ENCODE results near the gene KIAA1191. TPM values are rescaled to one million over a fixed set of nuclear protein-coding genes. Genes with fewer than 3 reads are reported as not detected.
A peak's percentile ranks its signal among the peaks of the same experiment; 100 is the strongest.

KIAA1191 gene
- total RNA-seq, 3 donors from 2014 or later = 82.2 to 102 (median 90.7) TPM

DNA sequence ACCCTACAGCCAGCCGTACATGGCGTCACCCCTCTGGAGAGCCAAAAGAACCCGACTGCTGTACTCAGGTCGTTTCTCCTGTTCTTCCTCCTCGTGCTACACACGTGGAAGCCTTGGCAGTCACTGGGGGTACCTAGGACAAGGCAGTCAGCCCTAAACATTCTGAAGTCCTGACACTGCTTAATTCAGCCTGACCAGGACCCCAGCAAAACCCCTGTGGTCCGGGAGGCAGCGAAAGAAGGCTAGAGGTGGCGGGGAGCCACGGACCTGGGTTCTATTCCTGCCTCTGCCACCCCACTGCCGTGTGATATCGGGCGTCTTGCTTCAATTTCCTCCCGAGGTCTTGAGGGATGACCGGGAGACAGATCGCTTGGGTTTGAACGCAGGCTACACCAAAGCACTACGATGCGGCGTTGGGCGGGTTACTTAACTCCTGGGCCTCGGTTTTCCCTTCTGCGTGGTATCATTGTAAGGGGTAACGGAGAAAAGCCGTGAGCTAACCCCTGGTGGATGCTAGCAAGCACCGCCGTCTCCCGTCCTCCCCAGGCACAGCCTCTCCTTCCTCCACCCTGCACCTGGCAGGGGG, 3.3 kb upstream of the KIAA1191 start:
- no peaks in the 10 kb centered on the region for H3K9me3 ChIP-seq
- peak overlapping the region; percentile 36 to 81 for H3K27ac ChIP-seq
- H3K27me3 ChIP-seq = no peaks in the 10 kb centered on the region
- DNase-seq (ENCODE audit: low spot score in 2 of 2) = no peak
- no peaks in the 10 kb centered on the region for H3K36me3 ChIP-seq
- TF ChIP-seq POLR2A (IDR thresholded peaks at IDR 0.05) (no peak), POLR2AphosphoS5 (IDR thresholded peaks at IDR 0.05) (no peak)
- TF ChIP-seq, protein P1, sequence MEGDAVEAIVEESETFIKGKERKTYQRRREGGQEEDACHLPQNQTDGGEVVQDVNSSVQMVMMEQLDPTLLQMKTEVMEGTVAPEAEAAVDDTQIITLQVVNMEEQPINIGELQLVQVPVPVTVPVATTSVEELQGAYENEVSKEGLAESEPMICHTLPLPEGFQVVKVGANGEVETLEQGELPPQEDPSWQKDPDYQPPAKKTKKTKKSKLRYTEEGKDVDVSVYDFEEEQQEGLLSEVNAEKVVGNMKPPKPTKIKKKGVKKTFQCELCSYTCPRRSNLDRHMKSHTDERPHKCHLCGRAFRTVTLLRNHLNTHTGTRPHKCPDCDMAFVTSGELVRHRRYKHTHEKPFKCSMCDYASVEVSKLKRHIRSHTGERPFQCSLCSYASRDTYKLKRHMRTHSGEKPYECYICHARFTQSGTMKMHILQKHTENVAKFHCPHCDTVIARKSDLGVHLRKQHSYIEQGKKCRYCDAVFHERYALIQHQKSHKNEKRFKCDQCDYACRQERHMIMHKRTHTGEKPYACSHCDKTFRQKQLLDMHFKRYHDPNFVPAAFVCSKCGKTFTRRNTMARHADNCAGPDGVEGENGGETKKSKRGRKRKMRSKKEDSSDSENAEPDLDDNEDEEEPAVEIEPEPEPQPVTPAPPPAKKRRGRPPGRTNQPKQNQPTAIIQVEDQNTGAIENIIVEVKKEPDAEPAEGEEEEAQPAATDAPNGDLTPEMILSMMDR (IDR thresholded peaks at IDR 0.05) = no peak
- H3K4me1 ChIP-seq = no peaks in the 10 kb centered on the region
- H3K4me3 ChIP-seq = peak overlapping the region; percentile 63 to 99 (median 83)
- intact Hi-C loops (cut with DNase I; ENCODE audit: low total_unique reads) = no loop called here

DNA sequence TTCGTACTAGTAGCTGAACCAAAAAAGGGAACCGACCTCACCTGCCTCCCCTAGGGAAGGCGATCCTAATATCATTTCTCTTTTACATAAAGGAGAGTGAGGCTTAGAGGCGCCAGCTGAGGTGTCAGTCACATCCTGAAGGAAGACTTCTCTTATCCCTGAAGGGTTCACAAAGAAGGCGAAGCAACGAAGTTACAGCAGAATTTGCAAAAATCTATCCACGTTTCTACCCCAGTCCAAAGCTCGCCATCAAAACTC, 598 bp upstream of the KIAA1191 start:
- DNase-seq (ENCODE audit: low spot score in 2 of 2) = no peak
- intact Hi-C loops (cut with DNase I; ENCODE audit: low total_unique reads) = no loop called here
- no peak for TF ChIP-seq POLR2A (IDR thresholded peaks at IDR 0.05)
- TF ChIP-seq, protein P1 (IDR thresholded peaks at IDR 0.05) = no peak
- TF ChIP-seq POLR2AphosphoS5 (IDR thresholded peaks at IDR 0.05) = no peak

DNA sequence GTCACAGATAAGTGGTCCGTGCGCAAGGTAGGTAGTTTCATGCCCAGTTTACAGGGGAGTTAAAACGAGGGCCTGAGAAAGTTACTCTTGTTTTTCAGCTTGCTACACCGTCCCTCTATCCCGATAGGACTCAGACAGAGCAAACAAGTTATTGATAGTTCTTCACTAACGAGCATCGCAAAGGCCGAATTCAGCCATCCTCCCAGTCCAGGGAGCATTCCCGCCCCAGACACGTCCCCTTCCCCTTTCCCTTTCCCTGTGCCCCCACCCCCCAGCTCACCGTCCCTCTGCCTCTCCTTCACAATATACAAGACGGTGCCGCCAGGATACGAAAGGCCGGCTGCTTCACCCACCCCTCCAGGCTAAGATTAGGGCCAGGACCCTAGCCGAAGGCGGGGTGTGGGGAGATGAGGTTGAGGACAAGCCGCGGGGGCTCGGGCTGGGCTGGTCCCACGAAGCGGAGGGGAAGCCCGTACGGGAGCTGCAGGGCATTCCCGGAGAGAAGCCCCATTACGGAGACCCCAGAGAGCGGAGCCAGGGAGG, 599 bp downstream of the KIAA1191 start:
- Histone ChIP-seq H3K27ac (peak overlapping the region; percentile 78 to 79), H3K4me1 (no peaks in the 10 kb centered on the region), H3K27me3 (no peaks in the 10 kb centered on the region), H3K36me3 (no peaks in the 10 kb centered on the region), H3K4me3 (peak overlapping the region; percentile 83 to 97 (median 93)), H3K9me3 (no peaks in the 10 kb centered on the region)
- TF ChIP-seq, protein P1 (IDR thresholded peaks at IDR 0.05) = no peak
- TF ChIP-seq POLR2A (IDR thresholded peaks at IDR 0.05) (no peak), POLR2AphosphoS5 (IDR thresholded peaks at IDR 0.05) (no peak)
- DNase-seq (ENCODE audit: low spot score in 2 of 2) = peak in 1 of 2 donors; percentile 19
- intact Hi-C loops (cut with DNase I; ENCODE audit: low total_unique reads) = no loop called here

More for the DNA sequence above, 598 bp upstream of the KIAA1191 start:
- Histone ChIP-seq H3K9me3 (no peaks in the 10 kb centered on the region), H3K27me3 (no peaks in the 10 kb centered on the region), H3K27ac (peak overlapping the region in 1 of 2 donors; percentile 79), H3K4me3 (peak overlapping the region; percentile 83 to 97 (median 93)), H3K36me3 (no peaks in the 10 kb centered on the region), H3K4me1 (no peaks in the 10 kb centered on the region)

DNA sequence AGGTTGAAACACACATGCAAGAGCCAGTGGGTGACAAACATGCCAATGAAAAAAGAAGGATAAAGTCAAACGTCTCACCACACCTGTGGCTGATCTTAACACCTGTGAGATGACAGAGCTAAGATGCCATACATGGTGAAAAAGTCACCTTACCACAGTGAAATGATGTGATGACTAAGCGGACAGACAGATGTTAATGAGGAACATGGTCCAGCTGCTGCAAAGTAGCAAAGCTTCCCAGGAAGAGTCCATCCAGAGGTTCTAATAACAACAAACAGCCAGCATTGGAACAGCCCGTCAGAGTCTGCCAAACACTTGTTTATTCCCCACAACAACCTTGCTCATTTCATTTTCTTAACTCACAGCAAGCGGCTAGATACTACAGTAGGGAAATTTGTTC, 1.9 kb downstream of the KIAA1191 start:
- Histone ChIP-seq H3K27me3 (no peaks in the 10 kb centered on the region), H3K4me3 (no peak overlapping the region), H3K27ac (no peak overlapping the region), H3K4me1 (no peaks in the 10 kb centered on the region), H3K36me3 (no peaks in the 10 kb centered on the region), H3K9me3 (no peaks in the 10 kb centered on the region)
- TF ChIP-seq, protein P1 (IDR thresholded peaks at IDR 0.05) = no peak
- no peak for TF ChIP-seq POLR2AphosphoS5 (IDR thresholded peaks at IDR 0.05)
- no peak for TF ChIP-seq POLR2A (IDR thresholded peaks at IDR 0.05)
- DNase-seq (ENCODE audit: low spot score in 2 of 2) = no peak
- intact Hi-C loops (cut with DNase I; ENCODE audit: low total_unique reads) = no loop called here

DNA sequence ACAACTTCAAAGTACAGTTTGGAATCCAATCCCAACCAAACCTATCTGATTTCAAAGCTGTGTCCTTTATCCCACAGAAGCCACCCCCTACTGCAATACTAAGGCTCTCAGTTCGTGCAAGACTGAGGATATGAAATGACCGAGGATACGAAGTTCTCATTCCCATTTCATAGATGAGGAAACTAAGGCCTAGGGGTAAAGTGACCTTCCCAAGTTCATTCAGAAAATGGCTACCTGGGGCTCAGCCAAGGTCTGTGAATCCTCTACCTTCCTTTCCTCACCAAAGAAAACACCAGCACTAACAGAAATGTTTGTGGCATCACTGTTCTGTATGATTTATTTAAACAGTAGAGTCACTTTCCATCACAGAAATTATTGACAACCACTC, 5.4 kb downstream of the KIAA1191 start:
- TF ChIP-seq, protein P1 (IDR thresholded peaks at IDR 0.05) = no peak
- no peak for TF ChIP-seq POLR2A (IDR thresholded peaks at IDR 0.05)
- no peak for TF ChIP-seq POLR2AphosphoS5 (IDR thresholded peaks at IDR 0.05)
- DNase-seq (ENCODE audit: low spot score in 2 of 2) = no peak
- Histone ChIP-seq H3K4me3 (no peak overlapping the region), H3K27ac (no peak overlapping the region), H3K27me3 (no peaks in the 10 kb centered on the region), H3K4me1 (no peaks in the 10 kb centered on the region), H3K36me3 (no peaks in the 10 kb centered on the region), H3K9me3 (no peaks in the 10 kb centered on the region)
- intact Hi-C loops (cut with DNase I; ENCODE audit: low total_unique reads) = no loop called here

Measured in breast epithelium (tissue), 4 donors.